ENCODE results near the gene VSIG10L. TPM values are rescaled to one million over a fixed set of nuclear protein-coding genes. Genes with fewer than 3 reads are reported as not detected.

Gene VSIG10L
- total RNA-seq, 1 donor, result 0.72 TPM

GRCh38 chr19:51342631-51343569 lies 961 bp upstream of the VSIG10L start:
- H3K27ac ChIP-seq (ENCODE audit: low read depth, low read length), result no peak overlapping the region
- H3K4me3 ChIP-seq (ENCODE audit: insufficient read depth, low read length), result no peak overlapping the region
- H4K20me1 ChIP-seq (ENCODE audit: insufficient read depth, low read length), result no peaks in the 10 kb centered on the region
- H3K79me2 ChIP-seq (ENCODE audit: insufficient read depth, low read length), result no peaks in the 10 kb centered on the region
- H3K9me3 ChIP-seq (ENCODE audit: low read depth, low read length), result no peaks in the 10 kb centered on the region
- TF ChIP-seq CTCF (IDR thresholded peaks at IDR 0.05; ENCODE audit: extremely low read depth, low read depth, low read length), result no peak
- no peaks in the 10 kb centered on the region for H3K27me3 ChIP-seq (ENCODE audit: insufficient read depth, low read length)
- H3K4me1 ChIP-seq (ENCODE audit: insufficient read depth, low read length), result peaks cover 9% of the 10 kb centered on the region
- no peak overlapping the region for H2AFZ ChIP-seq (ENCODE audit: low read length)
- peaks cover 15% of the 10 kb centered on the region for H3K36me3 ChIP-seq (ENCODE audit: insufficient read depth, low read length)
- peak; percentile 75 for DNase-seq (ENCODE audit: insufficient read length, low spot score, missing footprints)
- H3K4me2 ChIP-seq (ENCODE audit: insufficient read depth, low read length), result no peak overlapping the region

- peaks cover 6% of the 10 kb centered on the region for H3K36me3 ChIP-seq (ENCODE audit: insufficient read depth, low read length)
- DNase-seq (ENCODE audit: insufficient read length, low spot score, missing footprints), result peak; percentile 50
Measured at GRCh38 chr19:51341066-51341465, 873 bp downstream of the VSIG10L start.

GRCh38 chr19:51339687-51340656 lies 2.0 kb downstream of the VSIG10L start:
- peak; percentile 99 for DNase-seq (ENCODE audit: insufficient read length, low spot score, missing footprints)
- H4K20me1 ChIP-seq (ENCODE audit: insufficient read depth, low read length), result no peaks in the 10 kb centered on the region
- H2AFZ ChIP-seq (ENCODE audit: low read length), result peak overlapping the region; percentile 80
- peaks cover 5% of the 10 kb centered on the region for H3K36me3 ChIP-seq (ENCODE audit: insufficient read depth, low read length)
- no peaks in the 10 kb centered on the region for H3K79me2 ChIP-seq (ENCODE audit: insufficient read depth, low read length)
- H3K4me3 ChIP-seq (ENCODE audit: insufficient read depth, low read length), result peak overlapping the region; percentile 83
- H3K27me3 ChIP-seq (ENCODE audit: insufficient read depth, low read length), result no peaks in the 10 kb centered on the region
- H3K9me3 ChIP-seq (ENCODE audit: low read depth, low read length), result no peaks in the 10 kb centered on the region
- TF ChIP-seq CTCF (IDR thresholded peaks at IDR 0.05; ENCODE audit: extremely low read depth, low read depth, low read length), result no peak
- H3K4me1 ChIP-seq (ENCODE audit: insufficient read depth, low read length), result peaks cover 9% of the 10 kb centered on the region
- H3K27ac ChIP-seq (ENCODE audit: low read depth, low read length), result no peak overlapping the region
- H3K4me2 ChIP-seq (ENCODE audit: insufficient read depth, low read length), result peak overlapping the region; percentile 95

More at GRCh38 chr19:51341066-51341465, 873 bp downstream of the VSIG10L start:
- Histone ChIP-seq H3K79me2 (ENCODE audit: insufficient read depth, low read length) (no peaks in the 10 kb centered on the region), H4K20me1 (ENCODE audit: insufficient read depth, low read length) (no peaks in the 10 kb centered on the region), H3K27me3 (ENCODE audit: insufficient read depth, low read length) (no peaks in the 10 kb centered on the region), H3K4me3 (ENCODE audit: insufficient read depth, low read length) (no peak overlapping the region), H2AFZ (ENCODE audit: low read length) (no peak overlapping the region), H3K27ac (ENCODE audit: low read depth, low read length) (no peak overlapping the region), H3K4me2 (ENCODE audit: insufficient read depth, low read length) (no peak overlapping the region), H3K4me1 (ENCODE audit: insufficient read depth, low read length) (peaks cover 9% of the 10 kb centered on the region), H3K9me3 (ENCODE audit: low read depth, low read length) (no peaks in the 10 kb centered on the region)
- no peak for TF ChIP-seq CTCF (IDR thresholded peaks at IDR 0.05; ENCODE audit: extremely low read depth, low read depth, low read length)
